ENCODE data around the gene NOTO.

Gene NOTO

GRCh38 chr2:73257425-73258125 lies 55.2 kb downstream of the NOTO start:
- DNase-seq (ENCODE audit: low spot score): no peak

GRCh38 chr2:73258186-73258912 lies 56.0 kb downstream of the NOTO start:
- DNase-seq (ENCODE audit: low spot score): no peak

GRCh38 chr2:73258913-73259215 lies 56.5 kb downstream of the NOTO start:
- DNase-seq (ENCODE audit: low spot score): no peak

GRCh38 chr2:73259276-73259675 lies 56.9 kb downstream of the NOTO start:
- no peak for DNase-seq (ENCODE audit: low spot score)

- DNase-seq (ENCODE audit: low spot score): no peak
Measured at GRCh38 chr2:73259704-73260337, 57.4 kb downstream of the NOTO start.

- no peak for DNase-seq (ENCODE audit: low spot score)
Measured at GRCh38 chr2:73260338-73260984, 58.1 kb downstream of the NOTO start.

Measured in LoVo (cell line).